ENCODE data around the gene PHACTR1.

DNA sequence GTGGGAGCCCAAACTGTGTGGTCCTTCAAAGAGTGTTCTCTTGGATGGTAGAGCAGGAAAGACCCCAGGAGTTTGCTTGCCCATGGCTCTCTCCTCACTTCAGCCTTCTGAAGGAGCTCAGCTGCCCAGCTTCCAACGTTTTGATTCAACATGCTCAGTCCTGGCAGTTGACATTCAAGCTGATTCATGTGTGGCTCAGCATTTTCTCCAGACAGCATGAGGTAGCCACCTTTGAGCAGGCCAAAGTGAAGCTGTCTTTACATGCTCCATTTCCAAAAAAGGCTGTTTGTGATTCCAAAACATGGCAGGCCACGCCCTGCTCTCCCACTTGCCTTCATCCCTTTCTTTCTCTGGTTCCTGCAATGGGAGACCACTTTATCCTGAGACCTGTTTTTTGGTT is 331.5 kb downstream of the PHACTR1 start:
- TF ChIP-seq CTCF (IDR thresholded peaks at IDR 0.05) (no peak), POLR2A (IDR thresholded peaks at IDR 0.05) (no peak)

All from lower leg skin (tissue), 3 donors.